Liver (tissue), 2 donors: ENCODE measurements around the gene DUSP16.

Source experiments
- CTCF ChIP-seq: fragments of 150-350 bp; IDR thresholded peaks from 2 replicates; pipeline ENCODE4 v1.5.1; 2017; ENCODE audit warnings: improper control_type of control experiment, low read depth, low read length; ENCODE audit not compliant: missing input control
- TF ChIP-seq, protein P1 (sequence below): IDR thresholded peaks from 2 replicates; pipeline ENCODE4 v1.6.1; 2016; ENCODE audit warnings: antibody characterized with exemption, mild to moderate bottlenecking
- donor health status: healthy.

- TF ChIP-seq, protein P1, sequence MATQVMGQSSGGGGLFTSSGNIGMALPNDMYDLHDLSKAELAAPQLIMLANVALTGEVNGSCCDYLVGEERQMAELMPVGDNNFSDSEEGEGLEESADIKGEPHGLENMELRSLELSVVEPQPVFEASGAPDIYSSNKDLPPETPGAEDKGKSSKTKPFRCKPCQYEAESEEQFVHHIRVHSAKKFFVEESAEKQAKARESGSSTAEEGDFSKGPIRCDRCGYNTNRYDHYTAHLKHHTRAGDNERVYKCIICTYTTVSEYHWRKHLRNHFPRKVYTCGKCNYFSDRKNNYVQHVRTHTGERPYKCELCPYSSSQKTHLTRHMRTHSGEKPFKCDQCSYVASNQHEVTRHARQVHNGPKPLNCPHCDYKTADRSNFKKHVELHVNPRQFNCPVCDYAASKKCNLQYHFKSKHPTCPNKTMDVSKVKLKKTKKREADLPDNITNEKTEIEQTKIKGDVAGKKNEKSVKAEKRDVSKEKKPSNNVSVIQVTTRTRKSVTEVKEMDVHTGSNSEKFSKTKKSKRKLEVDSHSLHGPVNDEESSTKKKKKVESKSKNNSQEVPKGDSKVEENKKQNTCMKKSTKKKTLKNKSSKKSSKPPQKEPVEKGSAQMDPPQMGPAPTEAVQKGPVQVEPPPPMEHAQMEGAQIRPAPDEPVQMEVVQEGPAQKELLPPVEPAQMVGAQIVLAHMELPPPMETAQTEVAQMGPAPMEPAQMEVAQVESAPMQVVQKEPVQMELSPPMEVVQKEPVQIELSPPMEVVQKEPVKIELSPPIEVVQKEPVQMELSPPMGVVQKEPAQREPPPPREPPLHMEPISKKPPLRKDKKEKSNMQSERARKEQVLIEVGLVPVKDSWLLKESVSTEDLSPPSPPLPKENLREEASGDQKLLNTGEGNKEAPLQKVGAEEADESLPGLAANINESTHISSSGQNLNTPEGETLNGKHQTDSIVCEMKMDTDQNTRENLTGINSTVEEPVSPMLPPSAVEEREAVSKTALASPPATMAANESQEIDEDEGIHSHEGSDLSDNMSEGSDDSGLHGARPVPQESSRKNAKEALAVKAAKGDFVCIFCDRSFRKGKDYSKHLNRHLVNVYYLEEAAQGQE, result no peak
- no peak for TF ChIP-seq CTCF
These were observed 137.0 kb downstream of the DUSP16 start for GRCh38 chr12:12425616-12426015.
